ENCODE data around the gene ADA. TPM values are rescaled to one million over a fixed set of nuclear protein-coding genes. Genes with fewer than 3 reads are reported as not detected.

Gene ADA
- total RNA-seq, 3 donors from 2014 or later = 8.8 to 13.5 (median 12.5) TPM

- Mint-ChIP-seq H3K9me3 (no peaks in the 10 kb centered on the region), H3K4me1 (ENCODE audit: low read depth) (peaks cover 12% of the 10 kb centered on the region), H3K36me3 (ENCODE audit: insufficient read depth) (no peaks in the 10 kb centered on the region), H3K4me3 (no peak overlapping the region), H3K27me3 (ENCODE audit: low read depth) (no peaks in the 10 kb centered on the region)
- DNase-seq (no peak), ATAC-seq (no peak)
These were observed 66.2 kb downstream of the ADA start for GRCh38 chr20:44585057-44585963.

GRCh38 chr20:44584162-44584561 lies 67.3 kb downstream of the ADA start:
- H3K4me3 Mint-ChIP-seq = no peak overlapping the region
- H3K27me3 Mint-ChIP-seq (ENCODE audit: low read depth) = no peaks in the 10 kb centered on the region
- no peaks in the 10 kb centered on the region for H3K9me3 Mint-ChIP-seq
- peaks cover 12% of the 10 kb centered on the region for H3K4me1 Mint-ChIP-seq (ENCODE audit: low read depth)
- no peak for DNase-seq
- ATAC-seq = no peak
- H3K36me3 Mint-ChIP-seq (ENCODE audit: insufficient read depth) = no peaks in the 10 kb centered on the region

GRCh38 chr20:44583157-44583556 lies 68.3 kb downstream of the ADA start:
- no peak for DNase-seq
- no peak overlapping the region for H3K4me3 Mint-ChIP-seq
- H3K9me3 Mint-ChIP-seq = no peaks in the 10 kb centered on the region
- ATAC-seq = no peak
- H3K36me3 Mint-ChIP-seq (ENCODE audit: insufficient read depth) = no peaks in the 10 kb centered on the region
- peaks cover 12% of the 10 kb centered on the region for H3K4me1 Mint-ChIP-seq (ENCODE audit: low read depth)
- H3K27me3 Mint-ChIP-seq (ENCODE audit: low read depth) = no peaks in the 10 kb centered on the region

- Mint-ChIP-seq H3K9me3 (no peaks in the 10 kb centered on the region), H3K36me3 (ENCODE audit: insufficient read depth) (no peaks in the 10 kb centered on the region), H3K4me3 (no peak within 1 kb of the TSS), H3K4me1 (ENCODE audit: low read depth) (peaks cover 14% of the 10 kb centered on the region), H3K27me3 (ENCODE audit: low read depth) (no peaks in the 10 kb centered on the region)
- ATAC-seq = no peak
- DNase-seq = no peak
These were observed 69.0 kb downstream of the ADA start, which contains the start of gene PKIG for GRCh38 chr20:44582311-44583025. Gene PKIG, plus strand, starts transcription at chr20:44582579. Its CDS starts 31,978 bp downstream, at chr20:44614557.

- Mint-ChIP-seq H3K36me3 (ENCODE audit: insufficient read depth) (no peaks in the 10 kb centered on the region), H3K4me1 (ENCODE audit: low read depth) (peaks cover 21% of the 10 kb centered on the region), H3K4me3 (no peak overlapping the region), H3K27me3 (ENCODE audit: low read depth) (no peaks in the 10 kb centered on the region), H3K9me3 (no peaks in the 10 kb centered on the region)
- ATAC-seq (no peak), DNase-seq (no peak)
These were observed 70.0 kb downstream of the ADA start for GRCh38 chr20:44581515-44581914.

- Mint-ChIP-seq H3K27me3 (ENCODE audit: low read depth) (no peaks in the 10 kb centered on the region), H3K4me3 (no peak overlapping the region), H3K4me1 (ENCODE audit: low read depth) (peaks cover 25% of the 10 kb centered on the region), H3K36me3 (ENCODE audit: insufficient read depth) (no peaks in the 10 kb centered on the region), H3K9me3 (no peaks in the 10 kb centered on the region)
- ATAC-seq = no peak
- no peak for DNase-seq
These were observed 70.8 kb downstream of the ADA start for GRCh38 chr20:44580581-44581268.

GRCh38 chr20:44579313-44580081 lies 72.0 kb downstream of the ADA start:
- Mint-ChIP-seq H3K36me3 (ENCODE audit: insufficient read depth) (no peaks in the 10 kb centered on the region), H3K9me3 (no peaks in the 10 kb centered on the region), H3K4me3 (no peak overlapping the region), H3K27me3 (ENCODE audit: low read depth) (no peaks in the 10 kb centered on the region), H3K4me1 (ENCODE audit: low read depth) (peaks cover 21% of the 10 kb centered on the region)
- no peak for ATAC-seq
- no peak for DNase-seq

GRCh38 chr20:44576297-44576696 lies 75.2 kb downstream of the ADA start:
- DNase-seq (no peak), ATAC-seq (peak in 1 of 2 donors; percentile 20)
- peaks cover 22% of the 10 kb centered on the region for H3K4me1 Mint-ChIP-seq (ENCODE audit: low read depth)
- no peaks in the 10 kb centered on the region for H3K36me3 Mint-ChIP-seq (ENCODE audit: insufficient read depth)
- no peaks in the 10 kb centered on the region for H3K9me3 Mint-ChIP-seq
- no peak overlapping the region for H3K4me3 Mint-ChIP-seq
- H3K27me3 Mint-ChIP-seq (ENCODE audit: low read depth) = no peaks in the 10 kb centered on the region

GRCh38 chr20:44574372-44574771 lies 77.1 kb downstream of the ADA start:
- no peaks in the 10 kb centered on the region for H3K36me3 Mint-ChIP-seq (ENCODE audit: insufficient read depth)
- no peaks in the 10 kb centered on the region for H3K27me3 Mint-ChIP-seq (ENCODE audit: low read depth)
- H3K4me3 Mint-ChIP-seq = no peak overlapping the region
- H3K4me1 Mint-ChIP-seq (ENCODE audit: low read depth) = peaks cover 17% of the 10 kb centered on the region
- no peaks in the 10 kb centered on the region for H3K9me3 Mint-ChIP-seq
- DNase-seq (no peak), ATAC-seq (no peak)

- H3K27me3 Mint-ChIP-seq (ENCODE audit: low read depth) = no peaks in the 10 kb centered on the region
- H3K4me3 Mint-ChIP-seq = no peak overlapping the region
- peaks cover 17% of the 10 kb centered on the region for H3K4me1 Mint-ChIP-seq (ENCODE audit: low read depth)
- no peaks in the 10 kb centered on the region for H3K9me3 Mint-ChIP-seq
- H3K36me3 Mint-ChIP-seq (ENCODE audit: insufficient read depth) = no peaks in the 10 kb centered on the region
- no peak for DNase-seq
- no peak for ATAC-seq
These were observed 78.0 kb downstream of the ADA start for GRCh38 chr20:44573501-44573869.

GRCh38 chr20:44572551-44573500 lies 78.7 kb downstream of the ADA start:
- no peak for DNase-seq
- H3K4me1 Mint-ChIP-seq (ENCODE audit: low read depth) = peaks cover 17% of the 10 kb centered on the region
- no peaks in the 10 kb centered on the region for H3K27me3 Mint-ChIP-seq (ENCODE audit: low read depth)
- no peaks in the 10 kb centered on the region for H3K36me3 Mint-ChIP-seq (ENCODE audit: insufficient read depth)
- no peaks in the 10 kb centered on the region for H3K9me3 Mint-ChIP-seq
- no peak for ATAC-seq
- H3K4me3 Mint-ChIP-seq = no peak overlapping the region

GRCh38 chr20:44571362-44571988 lies 80.0 kb downstream of the ADA start:
- peaks cover 8% of the 10 kb centered on the region for H3K4me1 Mint-ChIP-seq (ENCODE audit: low read depth)
- H3K27me3 Mint-ChIP-seq (ENCODE audit: low read depth) = peaks cover 1% of the 10 kb centered on the region
- no peak overlapping the region for H3K4me3 Mint-ChIP-seq
- DNase-seq (no peak), ATAC-seq (no peak)
- no peaks in the 10 kb centered on the region for H3K36me3 Mint-ChIP-seq (ENCODE audit: insufficient read depth)
- H3K9me3 Mint-ChIP-seq = no peaks in the 10 kb centered on the region

GRCh38 chr20:44570367-44570766 lies 81.1 kb downstream of the ADA start:
- Mint-ChIP-seq H3K36me3 (ENCODE audit: insufficient read depth) (no peaks in the 10 kb centered on the region), H3K27me3 (ENCODE audit: low read depth) (peaks cover 1% of the 10 kb centered on the region), H3K4me3 (no peak overlapping the region), H3K9me3 (no peaks in the 10 kb centered on the region), H3K4me1 (ENCODE audit: low read depth) (peaks cover 4% of the 10 kb centered on the region)
- no peak for ATAC-seq
- no peak for DNase-seq
